Ammon's horn (tissue), 1 donor: ENCODE results near the gene GRB7.
"Not testable (repeated sequence)": the region's sequence is repeated elsewhere in the genome, so short reads cannot be mapped to it uniquely, and the experiment has no call there.

Experiments used
- DNase-seq: peaks from one replicate; pipeline ENCODE4 v3.0.0-alpha.2; 2016; ENCODE audit warnings: low spot score

The GRB7 gene

GRCh38 chr17:39736319-39737165, 1.2 kb upstream of the GRB7 start:
- DNase-seq = no peak

GRCh38 chr17:39737206-39737759, 455 bp upstream of the GRB7 start:
- DNase-seq = no peak

GRCh38 chr17:39738568-39738901, 797 bp downstream of the GRB7 start:
- DNase-seq = no peak

- DNase-seq = no peak
Measured at GRCh38 chr17:39738983-39739884, 1.5 kb downstream of the GRB7 start.

- DNase-seq = no peak
Measured at GRCh38 chr17:39739885-39740356, 2.2 kb downstream of the GRB7 start.

- no peak for DNase-seq
Measured at GRCh38 chr17:39740357-39741111, 2.8 kb downstream of the GRB7 start.

GRCh38 chr17:39742126-39742855, 4.6 kb downstream of the GRB7 start:
- DNase-seq = no peak

- DNase-seq = no peak
Measured at GRCh38 chr17:39742856-39743436, 5.2 kb downstream of the GRB7 start.

GRCh38 chr17:39744075-39744835, 6.5 kb downstream of the GRB7 start:
- no peak for DNase-seq

- no peak for DNase-seq
Measured at GRCh38 chr17:39744836-39745215, 7.1 kb downstream of the GRB7 start.

- no peak for DNase-seq
Measured at GRCh38 chr17:39745335-39746144, 7.8 kb downstream of the GRB7 start.

GRCh38 chr17:39746145-39746461, 8.4 kb downstream of the GRB7 start:
- no peak for DNase-seq

- no peak for DNase-seq
Measured at GRCh38 chr17:39747745-39748144, 10.0 kb downstream of the GRB7 start.

GRCh38 chr17:39748444-39749034, 10.8 kb downstream of the GRB7 start:
- not testable (repeated sequence) for DNase-seq

- no peak for DNase-seq
Measured at GRCh38 chr17:39750131-39751015, 12.6 kb downstream of the GRB7 start.

GRCh38 chr17:39751016-39751543, 13.3 kb downstream of the GRB7 start:
- DNase-seq = no peak

- no peak for DNase-seq
Measured at GRCh38 chr17:39751637-39752036, 13.9 kb downstream of the GRB7 start.
